ENCODE measurements around the gene SOCS6. TPM values are rescaled to one million over a fixed set of nuclear protein-coding genes. Genes with fewer than 3 reads are reported as not detected.

SOCS6 gene
- total and polyA plus RNA-seq, 2 donors (not counting 3 experiments of a cell fraction or from before 2014, with no cell fraction given) = 8.6 to 15.0 TPM

DNA sequence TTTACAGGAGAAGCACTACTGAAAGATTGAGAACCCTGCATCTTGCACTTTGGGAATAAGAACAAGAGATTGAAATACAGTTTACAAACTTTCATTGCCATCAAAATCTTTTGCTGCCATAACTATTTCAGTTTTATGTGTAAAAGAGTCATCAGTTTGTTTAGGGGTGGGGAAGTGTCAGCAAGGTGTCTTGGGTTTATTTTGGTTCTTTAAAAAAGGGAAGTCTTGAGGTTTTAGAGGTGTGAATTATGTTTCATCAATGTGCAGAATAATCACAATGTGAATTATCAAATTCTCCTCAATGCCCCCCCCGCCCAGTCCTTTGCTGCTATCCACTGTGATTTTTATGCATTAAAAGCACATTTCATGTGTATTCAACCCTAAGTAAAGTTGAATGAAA, 37.4 kb downstream of the SOCS6 start:
- H2AFZ ChIP-seq (ENCODE audit: low read depth, low read length) = no peak overlapping the region
- no peaks in the 10 kb centered on the region for H3K27me3 ChIP-seq (ENCODE audit: control insufficient read depth in 2 of 2, insufficient read depth in 2 of 2, low read length in 2 of 2)
- dilution Hi-C loops (cut with MboI; ENCODE audit: extremely low pct_ligation_motif_present, low sequenced_read_pairs) = no loop called here
- no peak overlapping the region for H3K4me3 ChIP-seq (replicated peaks in 1 of 3; ENCODE audit: insufficient read depth in 1 of 3, low read depth in 1 of 3, low read length in 3 of 3)
- peaks cover 13% of the 10 kb centered on the region for H3K4me1 ChIP-seq (ENCODE audit: control insufficient read depth, extremely low read depth, insufficient read depth, low read length)
- H3K9me1 ChIP-seq (replicated peaks; ENCODE audit: control insufficient read depth, extremely low read depth, insufficient read depth, low read length) = no peaks in the 10 kb centered on the region
- H4K20me1 ChIP-seq (replicated peaks; ENCODE audit: control insufficient read depth, extremely low read depth, insufficient read depth, low read length) = no peaks in the 10 kb centered on the region
- H3K4me2 ChIP-seq (ENCODE audit: insufficient read depth, low read length) = no peak overlapping the region
- POLR2A ChIA-PET = no interaction called here
- peaks cover 33% of the 10 kb centered on the region for H3K79me2 ChIP-seq (ENCODE audit: control insufficient read depth, insufficient read depth, low read length)
- H3K27ac ChIP-seq (ENCODE audit: insufficient read depth, low read depth, low read length) = no peak overlapping the region
- no TSS peak for BruUV-seq (replicated peaks)
- CTCF ChIA-PET = interaction anchor here (0.7 kb wide), 1 partner anchor 30 kb away, joined by 3 read pairs; no protein-coding TSS in a partner anchor
- no peaks in the 10 kb centered on the region for H3K9me3 ChIP-seq (replicated peaks; ENCODE audit: control insufficient read depth, insufficient read depth, low read length)
- intact Hi-C loops (cut with micrococcal nuclease) = no loop called here
- TF ChIP-seq FOS (IDR thresholded peaks at IDR 0.05; ENCODE audit: borderline replicate concordance, insufficient read depth, low read length) (no peak), MYC (IDR thresholded peaks at IDR 0.05; ENCODE audit: low read depth, low read length) (no peak)
- TF ChIP-seq, protein P1, sequence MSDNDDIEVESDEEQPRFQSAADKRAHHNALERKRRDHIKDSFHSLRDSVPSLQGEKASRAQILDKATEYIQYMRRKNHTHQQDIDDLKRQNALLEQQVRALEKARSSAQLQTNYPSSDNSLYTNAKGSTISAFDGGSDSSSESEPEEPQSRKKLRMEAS (IDR thresholded peaks at IDR 0.05; ENCODE audit: insufficient read depth, insufficient read length) = no peak
- TF ChIP-seq, protein P2, sequence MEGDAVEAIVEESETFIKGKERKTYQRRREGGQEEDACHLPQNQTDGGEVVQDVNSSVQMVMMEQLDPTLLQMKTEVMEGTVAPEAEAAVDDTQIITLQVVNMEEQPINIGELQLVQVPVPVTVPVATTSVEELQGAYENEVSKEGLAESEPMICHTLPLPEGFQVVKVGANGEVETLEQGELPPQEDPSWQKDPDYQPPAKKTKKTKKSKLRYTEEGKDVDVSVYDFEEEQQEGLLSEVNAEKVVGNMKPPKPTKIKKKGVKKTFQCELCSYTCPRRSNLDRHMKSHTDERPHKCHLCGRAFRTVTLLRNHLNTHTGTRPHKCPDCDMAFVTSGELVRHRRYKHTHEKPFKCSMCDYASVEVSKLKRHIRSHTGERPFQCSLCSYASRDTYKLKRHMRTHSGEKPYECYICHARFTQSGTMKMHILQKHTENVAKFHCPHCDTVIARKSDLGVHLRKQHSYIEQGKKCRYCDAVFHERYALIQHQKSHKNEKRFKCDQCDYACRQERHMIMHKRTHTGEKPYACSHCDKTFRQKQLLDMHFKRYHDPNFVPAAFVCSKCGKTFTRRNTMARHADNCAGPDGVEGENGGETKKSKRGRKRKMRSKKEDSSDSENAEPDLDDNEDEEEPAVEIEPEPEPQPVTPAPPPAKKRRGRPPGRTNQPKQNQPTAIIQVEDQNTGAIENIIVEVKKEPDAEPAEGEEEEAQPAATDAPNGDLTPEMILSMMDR (IDR thresholded peaks at IDR 0.05; ENCODE audit: extremely low read depth in 1 of 2, insufficient read depth in 1 of 2, low read depth in 1 of 2, low read length in 2 of 2) = no peak
- DNase-seq (ENCODE audit: low read depth, low spot score) (no peak), FAIRE-seq (no peak)
- H3K36me3 ChIP-seq (ENCODE audit: control insufficient read depth in 2 of 2, extremely low read depth in 1 of 2, insufficient read depth in 2 of 2, low read length in 2 of 2) = peaks cover 0 to 10% of the 10 kb centered on the region in 2 experiments
- no peak overlapping the region for H3K9ac ChIP-seq (replicated peaks; ENCODE audit: extremely low read depth, insufficient read depth, low read length)

DNA sequence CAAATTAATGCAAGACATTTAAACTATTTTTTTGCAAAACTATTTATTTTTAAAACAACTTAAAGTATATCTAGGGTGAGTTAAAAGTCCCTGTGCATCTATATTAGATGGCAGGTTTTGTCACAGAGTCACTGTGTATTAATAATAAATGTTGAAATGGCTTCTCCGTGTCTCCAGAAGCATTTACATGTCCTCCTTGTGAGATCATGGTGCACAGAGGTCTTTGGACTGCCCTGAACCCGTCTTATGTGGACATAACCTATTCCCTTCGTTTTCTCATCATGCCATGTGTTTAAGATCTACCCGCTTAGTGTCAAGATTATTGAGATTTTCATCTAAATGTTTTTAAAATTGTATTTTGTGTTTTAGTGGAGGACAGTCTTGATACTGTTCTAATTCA, 39.3 kb downstream of the SOCS6 start:
- BruUV-seq (replicated peaks) = no TSS peak
- dilution Hi-C loops (cut with MboI; ENCODE audit: extremely low pct_ligation_motif_present, low sequenced_read_pairs) = no loop called here
- Histone ChIP-seq H3K36me3 (ENCODE audit: control insufficient read depth in 2 of 2, extremely low read depth in 1 of 2, insufficient read depth in 2 of 2, low read length in 2 of 2) (peaks cover 0 to 10% of the 10 kb centered on the region in 2 experiments), H3K4me1 (ENCODE audit: control insufficient read depth, extremely low read depth, insufficient read depth, low read length) (peaks cover 13% of the 10 kb centered on the region), H3K27ac (ENCODE audit: insufficient read depth, low read depth, low read length) (peak overlapping the region; percentile 40), H3K9ac (replicated peaks; ENCODE audit: extremely low read depth, insufficient read depth, low read length) (no peak overlapping the region), H3K4me3 (replicated peaks in 1 of 3; ENCODE audit: insufficient read depth in 1 of 3, low read depth in 1 of 3, low read length in 3 of 3) (no peak overlapping the region), H3K27me3 (ENCODE audit: control insufficient read depth in 2 of 2, insufficient read depth in 2 of 2, low read length in 2 of 2) (no peaks in the 10 kb centered on the region), H4K20me1 (replicated peaks; ENCODE audit: control insufficient read depth, extremely low read depth, insufficient read depth, low read length) (no peaks in the 10 kb centered on the region), H3K79me2 (ENCODE audit: control insufficient read depth, insufficient read depth, low read length) (peaks cover 24% of the 10 kb centered on the region), H3K4me2 (ENCODE audit: insufficient read depth, low read length) (no peak overlapping the region), H3K9me3 (replicated peaks; ENCODE audit: control insufficient read depth, insufficient read depth, low read length) (no peaks in the 10 kb centered on the region), H2AFZ (ENCODE audit: low read depth, low read length) (no peak overlapping the region), H3K9me1 (replicated peaks; ENCODE audit: control insufficient read depth, extremely low read depth, insufficient read depth, low read length) (no peaks in the 10 kb centered on the region)
- TF ChIP-seq EZH2 (IDR thresholded peaks at IDR 0.05; ENCODE audit: borderline replicate concordance, low read depth, low read length, severe bottlenecking) (no peak), POLR2A (IDR thresholded peaks at IDR 0.05; ENCODE audit: low read depth, low read length) (no peak), POLR2AphosphoS5 (IDR thresholded peaks at IDR 0.05; ENCODE audit: insufficient read depth, low read depth, low read length) (no peak), MYC (IDR thresholded peaks at IDR 0.05; ENCODE audit: low read depth, low read length) (no peak), JUN (IDR thresholded peaks at IDR 0.05; ENCODE audit: borderline replicate concordance, insufficient read depth, insufficient read length, low read depth) (no peak), GATA2 (IDR thresholded peaks at IDR 0.05; ENCODE audit: insufficient read depth, insufficient read length, low read depth, low read length) (no peak)
- TF ChIP-seq, protein P2 (IDR thresholded peaks at IDR 0.05; ENCODE audit: extremely low read depth in 1 of 2, insufficient read depth in 1 of 2, low read depth in 1 of 2, low read length in 2 of 2) = no peak
- TF ChIP-seq, protein P1 (IDR thresholded peaks at IDR 0.05; ENCODE audit: insufficient read depth, insufficient read length) = no peak
- FAIRE-seq = no peak
- intact Hi-C loops (cut with micrococcal nuclease) = no loop called here
- DNase-seq (ENCODE audit: low read depth, low spot score) = no peak
- ChIA-PET POLR2A (no interaction called here), CTCF (interaction anchor here (1.0 to 3.1 kb wide), 4 partner anchors 9 to 133 kb away, joined by 3 to 14 read pairs (median 6); no protein-coding TSS in a partner anchor)

Data from endothelial cell of umbilical vein (primary cell).